ENCODE data around the gene IRS2. TPM values are rescaled to one million over a fixed set of nuclear protein-coding genes. Genes with fewer than 3 reads are reported as not detected.

IRS2 gene
- total and polyA plus RNA-seq, 2 experiments from 2014 or later: 3.6 to 14.5 TPM

GRCh38 chr13:109809216-109809932 lies 23.0 kb upstream of the IRS2 start (continued):
- TF ChIP-seq EZH2phosphoT487 (IDR thresholded peaks at IDR 0.05; ENCODE audit: unreplicated experiment) (no peak), CREB1 (CRISPR knock-in tag; IDR thresholded peaks at IDR 0.05; ENCODE audit: low read depth) (no peak), STAT1 (IDR thresholded peaks at IDR 0.05; ENCODE audit: unreplicated experiment) (no peak), EZH2 (IDR thresholded peaks at IDR 0.05; ENCODE audit: low read depth, unreplicated experiment) (no peak), POLR2AphosphoS5 (IDR thresholded peaks at IDR 0.05; ENCODE audit: low read depth) (no peak)
- TF ChIP-seq, protein P1, sequence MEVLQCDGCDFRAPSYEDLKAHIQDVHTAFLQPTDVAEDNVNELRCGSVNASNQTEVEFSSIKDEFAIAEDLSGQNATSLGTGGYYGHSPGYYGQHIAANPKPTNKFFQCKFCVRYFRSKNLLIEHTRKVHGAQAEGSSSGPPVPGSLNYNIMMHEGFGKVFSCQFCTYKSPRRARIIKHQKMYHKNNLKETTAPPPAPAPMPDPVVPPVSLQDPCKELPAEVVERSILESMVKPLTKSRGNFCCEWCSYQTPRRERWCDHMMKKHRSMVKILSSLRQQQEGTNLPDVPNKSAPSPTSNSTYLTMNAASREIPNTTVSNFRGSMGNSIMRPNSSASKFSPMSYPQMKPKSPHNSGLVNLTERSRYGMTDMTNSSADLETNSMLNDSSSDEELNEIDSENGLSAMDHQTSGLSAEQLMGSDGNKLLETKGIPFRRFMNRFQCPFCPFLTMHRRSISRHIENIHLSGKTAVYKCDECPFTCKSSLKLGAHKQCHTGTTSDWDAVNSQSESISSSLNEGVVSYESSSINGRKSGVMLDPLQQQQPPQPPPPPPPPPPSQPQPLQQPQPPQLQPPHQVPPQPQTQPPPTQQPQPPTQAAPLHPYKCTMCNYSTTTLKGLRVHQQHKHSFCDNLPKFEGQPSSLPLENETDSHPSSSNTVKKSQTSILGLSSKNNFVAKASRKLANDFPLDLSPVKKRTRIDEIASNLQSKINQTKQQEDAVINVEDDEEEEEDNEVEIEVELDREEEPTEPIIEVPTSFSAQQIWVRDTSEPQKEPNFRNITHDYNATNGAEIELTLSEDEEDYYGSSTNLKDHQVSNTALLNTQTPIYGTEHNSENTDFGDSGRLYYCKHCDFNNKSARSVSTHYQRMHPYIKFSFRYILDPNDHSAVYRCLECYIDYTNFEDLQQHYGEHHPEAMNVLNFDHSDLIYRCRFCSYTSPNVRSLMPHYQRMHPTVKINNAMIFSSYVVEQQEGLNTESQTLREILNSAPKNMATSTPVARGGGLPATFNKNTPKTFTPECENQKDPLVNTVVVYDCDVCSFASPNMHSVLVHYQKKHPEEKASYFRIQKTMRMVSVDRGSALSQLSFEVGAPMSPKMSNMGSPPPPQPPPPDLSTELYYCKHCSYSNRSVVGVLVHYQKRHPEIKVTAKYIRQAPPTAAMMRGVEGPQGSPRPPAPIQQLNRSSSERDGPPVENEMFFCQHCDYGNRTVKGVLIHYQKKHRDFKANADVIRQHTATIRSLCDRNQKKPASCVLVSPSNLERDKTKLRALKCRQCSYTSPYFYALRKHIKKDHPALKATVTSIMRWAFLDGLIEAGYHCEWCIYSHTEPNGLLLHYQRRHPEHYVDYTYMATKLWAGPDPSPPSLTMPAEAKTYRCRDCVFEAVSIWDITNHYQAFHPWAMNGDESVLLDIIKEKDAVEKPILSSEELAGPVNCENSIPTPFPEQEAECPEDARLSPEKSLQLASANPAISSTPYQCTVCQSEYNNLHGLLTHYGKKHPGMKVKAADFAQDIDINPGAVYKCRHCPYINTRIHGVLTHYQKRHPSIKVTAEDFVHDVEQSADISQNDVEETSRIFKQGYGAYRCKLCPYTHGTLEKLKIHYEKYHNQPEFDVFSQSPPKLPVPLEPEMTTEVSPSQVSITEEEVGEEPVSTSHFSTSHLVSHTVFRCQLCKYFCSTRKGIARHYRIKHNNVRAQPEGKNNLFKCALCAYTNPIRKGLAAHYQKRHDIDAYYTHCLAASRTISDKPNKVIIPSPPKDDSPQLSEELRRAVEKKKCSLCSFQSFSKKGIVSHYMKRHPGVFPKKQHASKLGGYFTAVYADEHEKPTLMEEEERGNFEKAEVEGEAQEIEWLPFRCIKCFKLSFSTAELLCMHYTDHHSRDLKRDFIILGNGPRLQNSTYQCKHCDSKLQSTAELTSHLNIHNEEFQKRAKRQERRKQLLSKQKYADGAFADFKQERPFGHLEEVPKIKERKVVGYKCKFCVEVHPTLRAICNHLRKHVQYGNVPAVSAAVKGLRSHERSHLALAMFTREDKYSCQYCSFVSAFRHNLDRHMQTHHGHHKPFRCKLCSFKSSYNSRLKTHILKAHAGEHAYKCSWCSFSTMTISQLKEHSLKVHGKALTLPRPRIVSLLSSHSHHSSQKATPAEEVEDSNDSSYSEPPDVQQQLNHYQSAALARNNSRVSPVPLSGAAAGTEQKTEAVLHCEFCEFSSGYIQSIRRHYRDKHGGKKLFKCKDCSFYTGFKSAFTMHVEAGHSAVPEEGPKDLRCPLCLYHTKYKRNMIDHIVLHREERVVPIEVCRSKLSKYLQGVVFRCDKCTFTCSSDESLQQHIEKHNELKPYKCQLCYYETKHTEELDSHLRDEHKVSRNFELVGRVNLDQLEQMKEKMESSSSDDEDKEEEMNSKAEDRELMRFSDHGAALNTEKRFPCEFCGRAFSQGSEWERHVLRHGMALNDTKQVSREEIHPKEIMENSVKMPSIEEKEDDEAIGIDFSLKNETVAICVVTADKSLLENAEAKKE (CRISPR knock-in tag; IDR thresholded peaks at IDR 0.05): no peak

DNA sequence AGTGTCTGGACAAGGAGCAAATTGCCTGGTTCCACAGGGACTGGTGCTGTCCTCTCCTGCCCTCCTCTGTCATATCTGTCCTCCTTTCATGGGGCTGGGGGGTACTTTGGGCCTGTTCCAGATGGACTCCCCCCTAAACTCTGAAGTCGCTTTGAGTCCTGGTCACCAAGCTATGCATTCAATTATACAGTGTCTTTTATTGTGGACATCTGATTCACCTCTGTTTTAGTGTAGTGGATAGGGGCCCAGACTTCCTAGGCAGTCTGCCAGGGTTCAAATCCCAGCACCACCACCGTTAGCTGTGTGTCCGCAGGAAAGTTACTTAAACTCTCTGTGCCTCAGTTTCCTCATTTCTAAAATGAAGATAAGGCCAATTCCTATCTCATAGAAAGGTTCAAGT lies 21.0 kb upstream of the IRS2 start:
- Histone ChIP-seq H3K4me3 (no peak overlapping the region), H3K27ac (ENCODE audit: low read depth) (no peak overlapping the region), H3K79me2 (replicated peaks; ENCODE audit: insufficient read depth) (no peaks in the 10 kb centered on the region), H3K36me3 (ENCODE audit: insufficient read depth) (no peaks in the 10 kb centered on the region), H3F3A (replicated peaks; ENCODE audit: low read depth) (no peaks in the 10 kb centered on the region), H3K9me2 (ENCODE audit: insufficient read depth) (no peaks in the 10 kb centered on the region), H2AFZ (no peak overlapping the region), H3K4me1 (ENCODE audit: insufficient read depth) (no peaks in the 10 kb centered on the region), H4K20me1 (replicated peaks; ENCODE audit: insufficient read depth) (no peaks in the 10 kb centered on the region), H3K27me3 (ENCODE audit: insufficient read depth) (no peaks in the 10 kb centered on the region), H3K4me2 (no peak overlapping the region)
- ATAC-seq (no peak), DNase-seq (ENCODE audit: low spot score) (no peak)
- H3K4me1 Mint-ChIP-seq: peaks cover 8% of the 10 kb centered on the region; the same call in 2 of the 3 replicates
- H3K4me3 Mint-ChIP-seq: no peak overlapping the region
- H3K9me3 Mint-ChIP-seq: no peaks in the 10 kb centered on the region
- no peak overlapping the region for H3K27ac Mint-ChIP-seq
- H3K27me3 Mint-ChIP-seq (ENCODE audit: insufficient read depth, low read depth, poor library complexity): peaks cover 6% of the 10 kb centered on the region
- H3K36me3 Mint-ChIP-seq (ENCODE audit: low read depth): no peaks in the 10 kb centered on the region
- TF ChIP-seq ZNF114 (CRISPR knock-in tag; IDR thresholded peaks at IDR 0.05) (no peak), STAT1 (IDR thresholded peaks at IDR 0.05; ENCODE audit: unreplicated experiment) (no peak), ZNF331 (CRISPR knock-in tag; IDR thresholded peaks at IDR 0.05; ENCODE audit: low read depth) (no peak), JUNB (IDR thresholded peaks at IDR 0.05; ENCODE audit: unreplicated experiment) (no peak), EZH2phosphoT487 (IDR thresholded peaks at IDR 0.05; ENCODE audit: unreplicated experiment) (no peak)
- TF ChIP-seq, protein P2, sequence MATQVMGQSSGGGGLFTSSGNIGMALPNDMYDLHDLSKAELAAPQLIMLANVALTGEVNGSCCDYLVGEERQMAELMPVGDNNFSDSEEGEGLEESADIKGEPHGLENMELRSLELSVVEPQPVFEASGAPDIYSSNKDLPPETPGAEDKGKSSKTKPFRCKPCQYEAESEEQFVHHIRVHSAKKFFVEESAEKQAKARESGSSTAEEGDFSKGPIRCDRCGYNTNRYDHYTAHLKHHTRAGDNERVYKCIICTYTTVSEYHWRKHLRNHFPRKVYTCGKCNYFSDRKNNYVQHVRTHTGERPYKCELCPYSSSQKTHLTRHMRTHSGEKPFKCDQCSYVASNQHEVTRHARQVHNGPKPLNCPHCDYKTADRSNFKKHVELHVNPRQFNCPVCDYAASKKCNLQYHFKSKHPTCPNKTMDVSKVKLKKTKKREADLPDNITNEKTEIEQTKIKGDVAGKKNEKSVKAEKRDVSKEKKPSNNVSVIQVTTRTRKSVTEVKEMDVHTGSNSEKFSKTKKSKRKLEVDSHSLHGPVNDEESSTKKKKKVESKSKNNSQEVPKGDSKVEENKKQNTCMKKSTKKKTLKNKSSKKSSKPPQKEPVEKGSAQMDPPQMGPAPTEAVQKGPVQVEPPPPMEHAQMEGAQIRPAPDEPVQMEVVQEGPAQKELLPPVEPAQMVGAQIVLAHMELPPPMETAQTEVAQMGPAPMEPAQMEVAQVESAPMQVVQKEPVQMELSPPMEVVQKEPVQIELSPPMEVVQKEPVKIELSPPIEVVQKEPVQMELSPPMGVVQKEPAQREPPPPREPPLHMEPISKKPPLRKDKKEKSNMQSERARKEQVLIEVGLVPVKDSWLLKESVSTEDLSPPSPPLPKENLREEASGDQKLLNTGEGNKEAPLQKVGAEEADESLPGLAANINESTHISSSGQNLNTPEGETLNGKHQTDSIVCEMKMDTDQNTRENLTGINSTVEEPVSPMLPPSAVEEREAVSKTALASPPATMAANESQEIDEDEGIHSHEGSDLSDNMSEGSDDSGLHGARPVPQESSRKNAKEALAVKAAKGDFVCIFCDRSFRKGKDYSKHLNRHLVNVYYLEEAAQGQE (IDR thresholded peaks at IDR 0.05; ENCODE audit: unreplicated experiment): no peak
- TF ChIP-seq, protein P3, sequence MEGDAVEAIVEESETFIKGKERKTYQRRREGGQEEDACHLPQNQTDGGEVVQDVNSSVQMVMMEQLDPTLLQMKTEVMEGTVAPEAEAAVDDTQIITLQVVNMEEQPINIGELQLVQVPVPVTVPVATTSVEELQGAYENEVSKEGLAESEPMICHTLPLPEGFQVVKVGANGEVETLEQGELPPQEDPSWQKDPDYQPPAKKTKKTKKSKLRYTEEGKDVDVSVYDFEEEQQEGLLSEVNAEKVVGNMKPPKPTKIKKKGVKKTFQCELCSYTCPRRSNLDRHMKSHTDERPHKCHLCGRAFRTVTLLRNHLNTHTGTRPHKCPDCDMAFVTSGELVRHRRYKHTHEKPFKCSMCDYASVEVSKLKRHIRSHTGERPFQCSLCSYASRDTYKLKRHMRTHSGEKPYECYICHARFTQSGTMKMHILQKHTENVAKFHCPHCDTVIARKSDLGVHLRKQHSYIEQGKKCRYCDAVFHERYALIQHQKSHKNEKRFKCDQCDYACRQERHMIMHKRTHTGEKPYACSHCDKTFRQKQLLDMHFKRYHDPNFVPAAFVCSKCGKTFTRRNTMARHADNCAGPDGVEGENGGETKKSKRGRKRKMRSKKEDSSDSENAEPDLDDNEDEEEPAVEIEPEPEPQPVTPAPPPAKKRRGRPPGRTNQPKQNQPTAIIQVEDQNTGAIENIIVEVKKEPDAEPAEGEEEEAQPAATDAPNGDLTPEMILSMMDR (conservative IDR thresholded peaks at IDR 0.05; ENCODE audit: low read depth in 2 of 2): no peak

Measured in GM23338 (cell line).